Measurements from ENCODE around the gene CACNA1B.

- TF ChIP-seq, protein P1, sequence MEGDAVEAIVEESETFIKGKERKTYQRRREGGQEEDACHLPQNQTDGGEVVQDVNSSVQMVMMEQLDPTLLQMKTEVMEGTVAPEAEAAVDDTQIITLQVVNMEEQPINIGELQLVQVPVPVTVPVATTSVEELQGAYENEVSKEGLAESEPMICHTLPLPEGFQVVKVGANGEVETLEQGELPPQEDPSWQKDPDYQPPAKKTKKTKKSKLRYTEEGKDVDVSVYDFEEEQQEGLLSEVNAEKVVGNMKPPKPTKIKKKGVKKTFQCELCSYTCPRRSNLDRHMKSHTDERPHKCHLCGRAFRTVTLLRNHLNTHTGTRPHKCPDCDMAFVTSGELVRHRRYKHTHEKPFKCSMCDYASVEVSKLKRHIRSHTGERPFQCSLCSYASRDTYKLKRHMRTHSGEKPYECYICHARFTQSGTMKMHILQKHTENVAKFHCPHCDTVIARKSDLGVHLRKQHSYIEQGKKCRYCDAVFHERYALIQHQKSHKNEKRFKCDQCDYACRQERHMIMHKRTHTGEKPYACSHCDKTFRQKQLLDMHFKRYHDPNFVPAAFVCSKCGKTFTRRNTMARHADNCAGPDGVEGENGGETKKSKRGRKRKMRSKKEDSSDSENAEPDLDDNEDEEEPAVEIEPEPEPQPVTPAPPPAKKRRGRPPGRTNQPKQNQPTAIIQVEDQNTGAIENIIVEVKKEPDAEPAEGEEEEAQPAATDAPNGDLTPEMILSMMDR (IDR thresholded peaks at IDR 0.05 in 2 of 3, conservative IDR thresholded peaks at IDR 0.05 in 1 of 3; ENCODE audit: borderline replicate concordance in 1 of 3, insufficient read depth in 1 of 3, low read depth in 2 of 3, low read length in 2 of 3) = no peak
- no peak for TF ChIP-seq ATF3 (IDR thresholded peaks at IDR 0.05)
- no peak for TF ChIP-seq YY1 (IDR thresholded peaks at IDR 0.05; ENCODE audit: extremely low read depth, insufficient replicate concordance, low read depth, low read length)
- no peak for TF ChIP-seq EZH2 (IDR thresholded peaks at IDR 0.05)
- TF ChIP-seq, protein P2, sequence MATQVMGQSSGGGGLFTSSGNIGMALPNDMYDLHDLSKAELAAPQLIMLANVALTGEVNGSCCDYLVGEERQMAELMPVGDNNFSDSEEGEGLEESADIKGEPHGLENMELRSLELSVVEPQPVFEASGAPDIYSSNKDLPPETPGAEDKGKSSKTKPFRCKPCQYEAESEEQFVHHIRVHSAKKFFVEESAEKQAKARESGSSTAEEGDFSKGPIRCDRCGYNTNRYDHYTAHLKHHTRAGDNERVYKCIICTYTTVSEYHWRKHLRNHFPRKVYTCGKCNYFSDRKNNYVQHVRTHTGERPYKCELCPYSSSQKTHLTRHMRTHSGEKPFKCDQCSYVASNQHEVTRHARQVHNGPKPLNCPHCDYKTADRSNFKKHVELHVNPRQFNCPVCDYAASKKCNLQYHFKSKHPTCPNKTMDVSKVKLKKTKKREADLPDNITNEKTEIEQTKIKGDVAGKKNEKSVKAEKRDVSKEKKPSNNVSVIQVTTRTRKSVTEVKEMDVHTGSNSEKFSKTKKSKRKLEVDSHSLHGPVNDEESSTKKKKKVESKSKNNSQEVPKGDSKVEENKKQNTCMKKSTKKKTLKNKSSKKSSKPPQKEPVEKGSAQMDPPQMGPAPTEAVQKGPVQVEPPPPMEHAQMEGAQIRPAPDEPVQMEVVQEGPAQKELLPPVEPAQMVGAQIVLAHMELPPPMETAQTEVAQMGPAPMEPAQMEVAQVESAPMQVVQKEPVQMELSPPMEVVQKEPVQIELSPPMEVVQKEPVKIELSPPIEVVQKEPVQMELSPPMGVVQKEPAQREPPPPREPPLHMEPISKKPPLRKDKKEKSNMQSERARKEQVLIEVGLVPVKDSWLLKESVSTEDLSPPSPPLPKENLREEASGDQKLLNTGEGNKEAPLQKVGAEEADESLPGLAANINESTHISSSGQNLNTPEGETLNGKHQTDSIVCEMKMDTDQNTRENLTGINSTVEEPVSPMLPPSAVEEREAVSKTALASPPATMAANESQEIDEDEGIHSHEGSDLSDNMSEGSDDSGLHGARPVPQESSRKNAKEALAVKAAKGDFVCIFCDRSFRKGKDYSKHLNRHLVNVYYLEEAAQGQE (IDR thresholded peaks at IDR 0.05; ENCODE audit: low read depth) = no peak
- no peak for TF ChIP-seq EZH2phosphoT487 (IDR thresholded peaks at IDR 0.05; ENCODE audit: borderline replicate concordance)
- TF ChIP-seq SIN3A (IDR thresholded peaks at IDR 0.05; ENCODE audit: low read depth) = no peak
- no peak for TF ChIP-seq ZFX (IDR thresholded peaks at IDR 0.05)
- no peak for TF ChIP-seq CBX3 (IDR thresholded peaks at IDR 0.05; ENCODE audit: low read depth)
- TF ChIP-seq POLR2A (IDR thresholded peaks at IDR 0.05; ENCODE audit: borderline replicate concordance, extremely low read depth, insufficient read depth, insufficient read length) = no peak
- TF ChIP-seq JUND (IDR thresholded peaks at IDR 0.05) = no peak
- TF ChIP-seq ZNF274 (IDR thresholded peaks at IDR 0.05; ENCODE audit: low read depth, low read length) = no peak
- no peak for TF ChIP-seq POLR2AphosphoS5 (IDR thresholded peaks at IDR 0.05; ENCODE audit: low read depth, low read length)
Observed at GRCh38 chr9:137875354-137875753, 2.2 kb upstream of the CACNA1B start.
